SK-N-SH (cell line): ENCODE measurements around the gene SP6. TPM values are rescaled to one million over a fixed set of nuclear protein-coding genes. Genes with fewer than 3 reads are reported as not detected.

Experiments
- CTCF ChIA-PET: fragments of 300-600, 350-600 bp; formaldehyde crosslinking; extraction: SDS; loops from one replicate; lab custom pipeline; 2021; lab: Yijun Ruan, JAX
- POLR2A ChIA-PET: fragments of 350-600 bp; sonication (Branson Sonifier 250); formaldehyde crosslinking; extraction: SDS; loops from one replicate; lab custom pipeline; 2020; ENCODE audit warnings: antibody characterized with exemption, inconsistent platforms; lab: Yijun Ruan, JAX
- DNase-seq: peaks from one replicate; pipeline ENCODE4 v3.0.0; 2012
- H2AFZ ChIP-seq: fragments of 200-600 bp; sonication (generic); 2 replicates; pipeline ENCODE4 v1.8.1; 2016; ENCODE audit warnings: antibody characterized with exemption, mild to moderate bottlenecking, low read depth
- H3F3A ChIP-seq: fragments of 200-600 bp; sonication (generic); replicated peaks from 2 replicates; pipeline ENCODE3; 2016; ENCODE audit warnings: antibody characterized with exemption, mild to moderate bottlenecking; ENCODE audit not compliant: insufficient read depth
- H3K27ac ChIP-seq, 2 experiments: fragments of 200-500 bp in 1 of 2; fragments of 200-600 bp in 1 of 2; sonication (Bioruptor generic) in 1 of 2; sonication (generic), shearing (Covaris generic) in 1 of 2; 2 replicates each; pipeline versions ENCODE4 v1.5.1 to v1.6.1; 2014 to 2016; ENCODE audit warnings: low read depth in 2 of 2, inconsistent platforms in 1 of 2, low read length in 1 of 2, mild to moderate bottlenecking in 1 of 2, mixed read lengths in 1 of 2
- H3K27me3 ChIP-seq: fragments of 200-600 bp; sonication (generic), shearing (Covaris generic); 2 replicates; pipeline ENCODE4 v1.6.1; 2016; ENCODE audit warnings: mixed run types; ENCODE audit not compliant: insufficient read depth
- H3K36me3 ChIP-seq, 2 experiments: fragments of 200-500 bp in 1 of 2; fragments of 200-600 bp in 1 of 2; sonication (Bioruptor generic) in 1 of 2; sonication (generic) in 1 of 2; replicated peaks in 1 of 2; 2 replicates each; pipeline versions ENCODE3 to v1.5.1; 2014 to 2016; ENCODE audit warnings: low read length in 1 of 2, mild to moderate bottlenecking in 1 of 2; ENCODE audit not compliant: insufficient read depth in 2 of 2, control insufficient read depth in 1 of 2
- H3K4me1 ChIP-seq, 2 experiments: fragments of 200-500 bp in 1 of 2; fragments of 200-600 bp in 1 of 2; sonication (Bioruptor generic) in 1 of 2; sonication (generic), shearing (Covaris generic) in 1 of 2; 2 replicates each; pipeline versions ENCODE4 v1.5.1 to v1.6.1; 2014 to 2016; ENCODE audit warnings: low read depth in 1 of 2, low read length in 1 of 2, mixed run types in 1 of 2; ENCODE audit not compliant: insufficient read depth in 2 of 2, control insufficient read depth in 1 of 2
- H3K4me2 ChIP-seq: fragments of 200-600 bp; sonication (generic), shearing (Covaris generic); 2 replicates; pipeline ENCODE4 v1.6.1; 2017; ENCODE audit warnings: mixed run types
- H3K4me3 ChIP-seq, 2 experiments: fragments of 200-500 bp in 1 of 2; fragments of 200-600 bp in 1 of 2; sonication (Bioruptor generic) in 1 of 2; sonication (generic), shearing (Covaris generic) in 1 of 2; 2 replicates each; pipeline versions ENCODE4 v1.5.1 to v1.8.1; 2014 to 2016; ENCODE audit warnings: low read depth in 2 of 2, inconsistent platforms in 1 of 2, low read length in 1 of 2, mild to moderate bottlenecking in 1 of 2, mixed read lengths in 1 of 2, moderate library complexity in 1 of 2
- H3K79me2 ChIP-seq: fragments of 200-600 bp; sonication (generic); 2 replicates; pipeline ENCODE4 v1.8.1; 2017; ENCODE audit warnings: mild to moderate bottlenecking; ENCODE audit not compliant: insufficient read depth
- H3K9ac ChIP-seq: fragments of 200-600 bp; sonication (generic); 2 replicates; pipeline ENCODE4 v1.6.1; 2017; ENCODE audit warnings: mixed run types
- H3K9me2 ChIP-seq: fragments of 200-600 bp; sonication (generic); 2 replicates; pipeline ENCODE4 v1.6.1; 2017; ENCODE audit warnings: mixed run types
- H3K9me3 ChIP-seq: fragments of 200-600 bp; sonication (generic); 2 replicates; pipeline ENCODE4 v1.6.1; 2017; ENCODE audit warnings: mixed run types, mild to moderate bottlenecking, moderate library complexity
- H4K20me1 ChIP-seq: fragments of 200-600 bp; sonication (generic); 2 replicates; pipeline ENCODE4 v1.6.1; 2017; ENCODE audit warnings: mild to moderate bottlenecking, mixed run types; ENCODE audit not compliant: insufficient read depth
- CHD2 ChIP-seq: fragments of 150-350 bp; IDR thresholded peaks from 2 replicates; pipeline ENCODE4 v1.6.1; 2018; ENCODE audit warnings: low read length; ENCODE audit not compliant: partially characterized antibody
- EP300 ChIP-seq, 2 experiments: IDR thresholded peaks; 2 replicates each; pipeline versions ENCODE4 v1.4.0 to v1.6.1; 2012; ENCODE audit warnings: borderline replicate concordance in 1 of 2, low read depth in 1 of 2, low read length in 1 of 2
- EZH2phosphoT487 ChIP-seq: fragments of 200-600 bp; sonication (generic); IDR thresholded peaks from 2 replicates; pipeline ENCODE4 v1.6.1; 2017; ENCODE audit warnings: low read depth, mixed run types, mild to moderate bottlenecking, antibody characterized with exemption, moderate library complexity, borderline replicate concordance
- FOXJ3 ChIP-seq: sonication (generic); formaldehyde crosslinking; IDR thresholded peaks from 2 replicates; pipeline ENCODE4 v1.5.1; 2020; ENCODE audit warnings: mild to moderate bottlenecking, missing genetic modification reagents
- FOXM1 ChIP-seq: IDR thresholded peaks from 2 replicates; pipeline ENCODE4 v1.4.0; 2012; ENCODE audit warnings: low read depth, mild to moderate bottlenecking
- MXI1 ChIP-seq: IDR thresholded peaks from 2 replicates; pipeline ENCODE4 v1.6.1; 2012; ENCODE audit warnings: mild to moderate bottlenecking, low read depth, low read length, improper control_type of control experiment
- NRF1 ChIP-seq: IDR thresholded peaks from 2 replicates; pipeline ENCODE4 v1.6.1; 2012; ENCODE audit warnings: low read depth, mild to moderate bottlenecking, low read length
- RAD21 ChIP-seq: IDR thresholded peaks from 2 replicates; pipeline ENCODE4 v1.6.1; 2012; ENCODE audit warnings: mild to moderate bottlenecking, low read length
- RFX5 ChIP-seq: IDR thresholded peaks from 2 replicates; pipeline ENCODE4 v1.6.1; 2012; ENCODE audit warnings: mild to moderate bottlenecking, improper control_type of control experiment, low read length
- RXRA ChIP-seq: IDR thresholded peaks from 2 replicates; pipeline ENCODE4 v1.4.0; 2012; ENCODE audit warnings: low read depth, mild to moderate bottlenecking, borderline replicate concordance
- TEAD4 ChIP-seq: IDR thresholded peaks from 2 replicates; pipeline ENCODE4 v1.4.0; 2012; ENCODE audit warnings: mild to moderate bottlenecking, borderline replicate concordance; ENCODE audit not compliant: insufficient read depth
- USF2 ChIP-seq: fragments of 150-350 bp; IDR thresholded peaks from 2 replicates; pipeline ENCODE4 v1.6.1; 2017; ENCODE audit warnings: antibody characterized with exemption, low read length, low read depth, borderline replicate concordance
- YY1 ChIP-seq: IDR thresholded peaks from 2 replicates; pipeline ENCODE4 v1.4.0; 2012; ENCODE audit warnings: low read depth, mild to moderate bottlenecking
- WGBS: methylation state at CpG from one replicate; pipeline ENCODE4 v1.1.6; 2017; ENCODE audit warnings: low lambda C conversion rate; 5-methylcytosine and 5-hydroxymethylcytosine counted together
- polyA plus RNA-seq, 3 experiments: library from polyadenylated mRNA; depleted of rRNA; stranded (reverse); fragments of >200 nt; gene quantifications; 2 replicates each; pipeline ENCODE4 v1.2.3, GENCODE V29; 2012

The SP6 gene
- polyA plus RNA-seq, 1 of the 3 experiments (the other 2 are of a cell fraction): 0.03 TPM

GRCh38 chr17:47879028-47879585, 28.1 kb upstream of the SP6 start:
- peaks cover 34% of the 10 kb centered on the region; the same call in 1 of the 2 replicates for H3K27me3 ChIP-seq
- no peak overlapping the region for H3K9ac ChIP-seq
- POLR2A ChIA-PET: no interaction called here
- 0 out of 2 replicates have a peak overlapping the region, but pooled peaks have one; percentile 23 for H3K4me2 ChIP-seq
- no peaks in the 10 kb centered on the region for H3K9me3 ChIP-seq
- CTCF ChIA-PET: interaction anchor here (1.2 to 19.9 kb wide), 3 partner anchors 8 to 29 kb away, joined by 3 to 1447 read pairs (median 51); partner anchors contain the start of genes SCRN2 and SP6
- DNase-seq: no peak
- H2AFZ ChIP-seq: peak overlapping the region; percentile 26; the same call in 1 of the 2 replicates
- H3K79me2 ChIP-seq: no peaks in the 10 kb centered on the region
- H4K20me1 ChIP-seq: no peaks in the 10 kb centered on the region
- peaks cover 0 to 8% of the 10 kb centered on the region in 2 experiments; a peak in 1 of 4 replicates for H3K4me1 ChIP-seq
- H3K9me2 ChIP-seq: no peaks in the 10 kb centered on the region
- H3F3A ChIP-seq: peaks cover 5% of the 10 kb centered on the region
- H3K36me3 ChIP-seq: no peaks in the 10 kb centered on the region
- H3K4me3 ChIP-seq: no peak overlapping the region
- no peak overlapping the region for H3K27ac ChIP-seq
- WGBS: 48% methylated on average over 2 of the region's 2 CpGs
- TF ChIP-seq EP300 (IDR thresholded peaks at IDR 0.05; ENCODE audit: borderline replicate concordance in 1 of 2, low read depth in 1 of 2, low read length in 1 of 2): no peak

GRCh38 chr17:47878203-47879027, 27.5 kb upstream of the SP6 start:
- H2AFZ ChIP-seq: no peak overlapping the region
- DNase-seq: no peak

More at GRCh38 chr17:47878203-47879027, 27.5 kb upstream of the SP6 start:
- Histone ChIP-seq H3K27me3 (peaks cover 40% of the 10 kb centered on the region; the same call in 1 of the 2 replicates), H3K79me2 (no peaks in the 10 kb centered on the region), H3K9me3 (no peaks in the 10 kb centered on the region), H3K9ac (no peak overlapping the region), H3F3A (peaks cover 5% of the 10 kb centered on the region), H3K4me3 (no peak overlapping the region), H3K36me3 (no peaks in the 10 kb centered on the region), H3K9me2 (no peaks in the 10 kb centered on the region), H3K27ac (no peak overlapping the region), H4K20me1 (no peaks in the 10 kb centered on the region), H3K4me1 (peaks cover 0 to 8% of the 10 kb centered on the region in 2 experiments; a peak in 1 of 4 replicates), H3K4me2 (0 out of 2 replicates have a peak overlapping the region, but pooled peaks have one; percentile 23)
- CTCF ChIA-PET: interaction anchor here (5.1 to 19.9 kb wide), 2 partner anchors 13 to 29 kb away, joined by 51 to 1447 read pairs; partner anchors contain the start of genes SCRN2 and SP6
- POLR2A ChIA-PET: no interaction called here
- TF ChIP-seq TEAD4 (no peak), MXI1 (no peak), CHD2 (no peak), FOXM1 (no peak), EZH2phosphoT487 (no peak), YY1 (no peak), RFX5 (no peak), FOXJ3 (CRISPR knock-in tag) (no peak), USF2 (no peak), RXRA (no peak), NRF1 (no peak), EP300 (IDR thresholded peaks at IDR 0.05; ENCODE audit: borderline replicate concordance in 1 of 2, low read depth in 1 of 2, low read length in 1 of 2) (no peak), RAD21 (no peak)
- WGBS: 41% methylated on average over 10 of the region's 10 CpGs
